A549 (cell line): ENCODE measurements around the gene TTI1.

Experiments
- CHD2 ChIP-seq: fragments of 150-350 bp; IDR thresholded peaks from 2 replicates; pipeline ENCODE4 v1.6.1; 2014; ENCODE audit warnings: low read length; ENCODE audit not compliant: partially characterized antibody
- CTCF ChIP-seq: fragments of >200 bp; sonication (Bioruptor Twin); formaldehyde crosslinking; IDR thresholded peaks from 3 replicates; pipeline ENCODE4 v1.5.1; 2016
- GATA3 ChIP-seq: IDR thresholded peaks from 2 replicates; pipeline ENCODE4 v1.6.1; 2012; ENCODE audit warnings: borderline replicate concordance
- KDM1A ChIP-seq: fragments of 200-600 bp; sonication (generic); IDR thresholded peaks from 2 replicates; pipeline ENCODE4 v1.6.1; 2016; ENCODE audit warnings: low read depth, mild to moderate bottlenecking
- PHF8 ChIP-seq: fragments of 200-600 bp; sonication (generic); IDR thresholded peaks from 2 replicates; pipeline ENCODE4 v1.6.1; 2016; ENCODE audit warnings: low read depth, mild to moderate bottlenecking, antibody characterized with exemption, moderate library complexity, borderline replicate concordance
- POLR2A ChIP-seq: IDR thresholded peaks from 2 replicates; pipeline ENCODE4 v1.6.1; 2012; ENCODE audit warnings: mild to moderate bottlenecking, low read length
- REST ChIP-seq: fragments of 200-600 bp; sonication (generic); IDR thresholded peaks from 2 replicates; pipeline ENCODE4 v1.6.1; 2016; ENCODE audit warnings: antibody characterized with exemption, mild to moderate bottlenecking, moderate library complexity
- RNF2 ChIP-seq: fragments of 200-600 bp; sonication (generic); IDR thresholded peaks from 2 replicates; pipeline ENCODE4 v1.6.1; 2016; ENCODE audit warnings: low read depth, mild to moderate bottlenecking, antibody characterized with exemption, moderate library complexity, borderline replicate concordance

GRCh38 chr20:38073307-38074071 lies 40.2 kb upstream of the TTI1 start:
- TF ChIP-seq CHD2 (no peak), POLR2A (no peak), RNF2 (no peak), GATA3 (no peak), REST (no peak), CTCF (peak; percentile 46), PHF8 (no peak), KDM1A (no peak)
